Measurements from ENCODE around the gene NFX1.

Gene NFX1

DNA sequence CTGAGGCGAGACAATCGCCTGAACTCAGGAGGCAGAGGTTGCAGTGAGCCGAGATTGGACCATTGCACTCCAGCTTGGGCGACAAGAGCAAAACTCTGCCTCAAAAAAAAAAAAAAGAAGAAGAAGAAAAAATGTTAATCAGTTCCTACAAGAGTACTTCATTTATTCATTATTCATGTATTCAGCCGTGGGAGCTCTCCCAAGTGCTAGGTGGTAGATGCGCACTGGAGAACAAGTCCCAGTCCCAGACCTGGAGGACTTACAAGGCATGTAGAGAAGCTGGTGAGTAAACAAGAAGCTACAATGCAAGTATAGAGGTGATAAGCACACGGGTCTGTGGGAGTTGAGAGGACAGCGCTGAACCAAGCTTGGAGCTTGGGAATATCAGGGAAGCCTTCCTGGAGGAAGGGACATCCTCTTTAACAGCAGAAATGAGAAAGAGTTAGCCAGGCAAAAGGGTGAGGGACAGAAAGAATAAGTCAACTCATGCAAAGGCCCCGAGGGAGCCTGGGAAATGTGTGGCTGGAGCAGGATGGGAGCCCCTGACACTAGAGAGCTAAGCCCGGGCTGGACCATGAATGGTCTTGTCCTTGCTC, 129.5 kb downstream of the NFX1 start:
- Histone ChIP-seq H3K79me2 (ENCODE audit: insufficient read depth, low read length) (no peaks in the 10 kb centered on the region), H3F3A (ENCODE audit: low read depth) (no peaks in the 10 kb centered on the region), H3K27me3 (ENCODE audit: insufficient read depth, low read length, poor library complexity, severe bottlenecking) (no peaks in the 10 kb centered on the region), H3K9me2 (replicated peaks; ENCODE audit: low read depth, low read length) (no peaks in the 10 kb centered on the region), H4K20me1 (ENCODE audit: insufficient read depth, low read length, poor library complexity, severe bottlenecking) (no peaks in the 10 kb centered on the region), H3K4me2 (ENCODE audit: low read depth, low read length, poor library complexity, severe bottlenecking) (no peak overlapping the region), H3K4me3 (ENCODE audit: low read length, poor library complexity, severe bottlenecking) (no peak overlapping the region), H3K9me3 (ENCODE audit: insufficient read depth, low read depth, low read length) (no peaks in the 10 kb centered on the region), H2AFZ (ENCODE audit: low read length) (no peak overlapping the region), H3K9ac (ENCODE audit: low read depth, low read length, poor library complexity, severe bottlenecking) (no peak overlapping the region), H3K4me1 (ENCODE audit: insufficient read depth, low read length, poor library complexity, severe bottlenecking) (peaks cover 3% of the 10 kb centered on the region), H3K36me3 (ENCODE audit: insufficient read depth, low read length) (no peaks in the 10 kb centered on the region)
- TF ChIP-seq, protein P1, sequence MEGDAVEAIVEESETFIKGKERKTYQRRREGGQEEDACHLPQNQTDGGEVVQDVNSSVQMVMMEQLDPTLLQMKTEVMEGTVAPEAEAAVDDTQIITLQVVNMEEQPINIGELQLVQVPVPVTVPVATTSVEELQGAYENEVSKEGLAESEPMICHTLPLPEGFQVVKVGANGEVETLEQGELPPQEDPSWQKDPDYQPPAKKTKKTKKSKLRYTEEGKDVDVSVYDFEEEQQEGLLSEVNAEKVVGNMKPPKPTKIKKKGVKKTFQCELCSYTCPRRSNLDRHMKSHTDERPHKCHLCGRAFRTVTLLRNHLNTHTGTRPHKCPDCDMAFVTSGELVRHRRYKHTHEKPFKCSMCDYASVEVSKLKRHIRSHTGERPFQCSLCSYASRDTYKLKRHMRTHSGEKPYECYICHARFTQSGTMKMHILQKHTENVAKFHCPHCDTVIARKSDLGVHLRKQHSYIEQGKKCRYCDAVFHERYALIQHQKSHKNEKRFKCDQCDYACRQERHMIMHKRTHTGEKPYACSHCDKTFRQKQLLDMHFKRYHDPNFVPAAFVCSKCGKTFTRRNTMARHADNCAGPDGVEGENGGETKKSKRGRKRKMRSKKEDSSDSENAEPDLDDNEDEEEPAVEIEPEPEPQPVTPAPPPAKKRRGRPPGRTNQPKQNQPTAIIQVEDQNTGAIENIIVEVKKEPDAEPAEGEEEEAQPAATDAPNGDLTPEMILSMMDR (conservative IDR thresholded peaks at IDR 0.05; ENCODE audit: low read length): no peak
- no peak for TF ChIP-seq EZH2phosphoT487 (IDR thresholded peaks at IDR 0.05; ENCODE audit: borderline replicate concordance)
